Bronchial epithelial cell (primary cell): ENCODE measurements around the gene ITGB7. TPM values are rescaled to one million over a fixed set of nuclear protein-coding genes. Genes with fewer than 3 reads are reported as not detected.
"Not testable (repeated sequence)": the region's sequence is repeated elsewhere in the genome, so short reads cannot be mapped to it uniquely, and the experiment has no call there.

Experiments
- DNase-seq: peaks from one replicate; pipeline ENCODE4 v3.0.0-alpha.2; 2010; ENCODE audit warnings: low read depth
- FAIRE-seq: peaks from 2 replicates; lab custom pipeline; 2011; peaks lifted over from hg19 to GRCh38; lab: Jason Lieb, UNC
- H3K27me3 ChIP-seq: 2 replicates; pipeline ENCODE4 v1.5.1; 2011; ENCODE audit warnings: low read length; ENCODE audit not compliant: control insufficient read depth, insufficient read depth
- H3K36me3 ChIP-seq: 2 replicates; pipeline ENCODE4 v1.5.1; 2011; ENCODE audit warnings: low read length; ENCODE audit not compliant: control insufficient read depth, insufficient read depth
- H3K4me3 ChIP-seq: 2 replicates; pipeline ENCODE4 v1.5.1; 2011; ENCODE audit warnings: mild to moderate bottlenecking, low read depth, low read length, control low read depth
- total RNA-seq: library from RNA; depleted of rRNA; stranded (reverse); fragments of >200 nt; gene quantifications from 2 replicates; pipeline ENCODE4 v1.2.1, GENCODE V29; 2014
- TF ChIP-seq, protein P1 (sequence below): IDR thresholded peaks from 2 replicates; pipeline ENCODE4 v1.5.1; 2011; ENCODE audit warnings: mild to moderate bottlenecking, moderate library complexity, low read length, control low read depth, inconsistent platforms; ENCODE audit not compliant: insufficient read depth, severe bottlenecking

ITGB7 gene
- total RNA-seq, 1 donor from 2014 or later: 8.4 TPM

- TF ChIP-seq, protein P1, sequence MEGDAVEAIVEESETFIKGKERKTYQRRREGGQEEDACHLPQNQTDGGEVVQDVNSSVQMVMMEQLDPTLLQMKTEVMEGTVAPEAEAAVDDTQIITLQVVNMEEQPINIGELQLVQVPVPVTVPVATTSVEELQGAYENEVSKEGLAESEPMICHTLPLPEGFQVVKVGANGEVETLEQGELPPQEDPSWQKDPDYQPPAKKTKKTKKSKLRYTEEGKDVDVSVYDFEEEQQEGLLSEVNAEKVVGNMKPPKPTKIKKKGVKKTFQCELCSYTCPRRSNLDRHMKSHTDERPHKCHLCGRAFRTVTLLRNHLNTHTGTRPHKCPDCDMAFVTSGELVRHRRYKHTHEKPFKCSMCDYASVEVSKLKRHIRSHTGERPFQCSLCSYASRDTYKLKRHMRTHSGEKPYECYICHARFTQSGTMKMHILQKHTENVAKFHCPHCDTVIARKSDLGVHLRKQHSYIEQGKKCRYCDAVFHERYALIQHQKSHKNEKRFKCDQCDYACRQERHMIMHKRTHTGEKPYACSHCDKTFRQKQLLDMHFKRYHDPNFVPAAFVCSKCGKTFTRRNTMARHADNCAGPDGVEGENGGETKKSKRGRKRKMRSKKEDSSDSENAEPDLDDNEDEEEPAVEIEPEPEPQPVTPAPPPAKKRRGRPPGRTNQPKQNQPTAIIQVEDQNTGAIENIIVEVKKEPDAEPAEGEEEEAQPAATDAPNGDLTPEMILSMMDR: no peak
- peaks cover 16% of the 10 kb centered on the region for H3K36me3 ChIP-seq
- FAIRE-seq (no peak), DNase-seq (peak; percentile 93)
- no peaks in the 10 kb centered on the region for H3K27me3 ChIP-seq
- H3K4me3 ChIP-seq: peak within 1 kb of the TSS; percentile 70
Measured at GRCh38 chr12:53180220-53180930, 26.7 kb downstream of the ITGB7 start, which contains the start of the genes CSAD and ZNF740. TSS of gene CSAD (minus strand) at chr12:53180925. CDS start at chr12:53173470, 7,455 bp downstream. TSS of gene ZNF740 (plus strand) at chr12:53180722. CDS start at chr12:53181984, 1,262 bp downstream.

DNA sequence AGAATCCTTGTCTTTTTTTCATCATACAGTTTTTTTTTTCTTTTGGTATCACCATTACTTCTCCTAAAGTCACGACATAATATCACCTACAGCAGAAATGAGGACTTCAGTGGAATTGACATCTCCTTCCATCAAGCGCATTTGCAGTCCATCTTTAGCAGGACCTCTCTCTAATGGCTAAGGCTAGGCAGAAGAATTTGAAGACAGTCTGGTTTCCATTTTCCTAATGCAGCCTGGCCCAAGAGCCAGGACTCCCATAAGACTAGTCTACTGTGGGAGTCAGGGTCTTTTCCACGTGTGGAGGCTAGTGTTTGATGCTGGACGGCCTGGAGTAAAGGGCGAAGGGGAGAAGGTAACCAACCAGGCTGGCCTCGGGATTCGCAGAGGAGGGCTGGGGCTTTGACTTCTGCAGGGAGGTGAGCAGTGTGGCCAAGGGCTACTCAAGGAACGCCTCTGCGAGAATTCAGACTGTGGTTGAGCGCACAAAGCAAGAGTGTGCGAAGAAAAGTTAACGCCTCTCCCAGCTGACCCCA lies 27.3 kb downstream of the ITGB7 start:
- Histone ChIP-seq H3K4me3 (peak overlapping the region; percentile 70), H3K36me3 (peaks cover 14% of the 10 kb centered on the region), H3K27me3 (no peaks in the 10 kb centered on the region)
- FAIRE-seq: no peak
- DNase-seq: no peak
- TF ChIP-seq, protein P1: no peak

DNA sequence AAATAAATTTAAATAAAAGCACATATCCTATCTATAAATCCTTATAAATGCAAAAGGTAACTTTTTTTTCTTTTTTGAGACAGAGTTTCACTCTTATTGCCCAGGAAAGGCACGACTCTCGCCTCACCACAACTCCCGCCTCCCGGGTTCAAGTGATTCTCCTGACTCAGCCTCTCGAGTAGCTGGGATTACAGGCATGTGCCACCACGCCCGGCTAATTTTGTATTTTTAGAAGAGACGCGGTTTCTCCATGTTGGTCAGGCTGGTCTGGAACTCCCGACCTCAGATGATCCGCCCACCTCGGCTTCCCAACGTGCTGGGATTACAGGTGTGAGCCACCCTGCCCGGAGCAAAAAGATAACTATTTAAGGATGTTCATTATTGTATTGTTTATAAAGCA lies 28.2 kb downstream of the ITGB7 start:
- peaks cover 13% of the 10 kb centered on the region for H3K36me3 ChIP-seq
- not testable (repeated sequence) for H3K27me3 ChIP-seq, FAIRE-seq, H3K4me3 ChIP-seq, DNase-seq

DNA sequence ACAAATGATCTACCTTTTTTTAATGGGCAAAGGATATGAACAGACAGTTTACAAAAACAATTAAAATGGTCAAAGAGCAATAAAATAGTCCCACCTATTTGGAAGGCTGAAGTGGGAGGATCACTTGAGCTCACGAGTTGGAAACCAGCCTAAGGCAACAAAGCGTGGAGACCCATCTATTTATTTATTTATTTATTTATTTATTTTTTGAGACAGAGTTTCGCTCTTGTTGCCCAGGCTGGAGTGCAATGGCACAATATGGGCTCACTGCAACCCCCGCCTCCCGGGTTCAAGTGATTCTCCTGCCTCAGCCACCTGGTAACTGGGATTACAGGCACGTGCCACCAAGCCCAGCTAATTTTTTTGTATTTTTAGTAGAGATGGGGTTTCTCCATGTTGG lies 29.6 kb downstream of the ITGB7 start:
- H3K36me3 ChIP-seq, H3K27me3 ChIP-seq, H3K4me3 ChIP-seq, DNase-seq, FAIRE-seq: not testable (repeated sequence)

DNA sequence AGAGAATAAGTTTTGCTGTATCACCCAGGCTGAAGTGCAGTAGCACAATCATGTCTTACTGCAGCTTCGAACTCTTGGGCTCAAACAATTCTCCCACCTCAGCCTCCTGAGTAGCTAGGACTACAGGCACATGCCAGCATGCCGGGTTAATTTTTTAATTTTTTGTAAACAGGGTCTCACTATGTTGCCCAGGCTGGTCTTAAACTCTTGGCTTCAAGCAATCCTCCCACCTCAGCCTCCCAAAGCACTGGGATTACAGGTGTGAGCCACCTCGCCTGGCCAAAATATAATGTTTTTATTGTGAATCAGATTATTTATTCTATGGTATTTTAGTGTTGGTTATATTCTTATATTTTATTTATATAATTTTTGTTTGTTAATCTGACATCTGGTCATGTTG lies 30.3 kb downstream of the ITGB7 start:
- H3K27me3 ChIP-seq: no peaks in the 10 kb centered on the region
- DNase-seq: no peak
- FAIRE-seq: no peak
- TF ChIP-seq, protein P1: no peak
- no peak overlapping the region for H3K4me3 ChIP-seq
- peaks cover under 1% of the 10 kb centered on the region for H3K36me3 ChIP-seq

- DNase-seq (peak; percentile 33), FAIRE-seq (no peak)
- peaks cover 7% of the 10 kb centered on the region for H3K36me3 ChIP-seq
- H3K27me3 ChIP-seq: no peaks in the 10 kb centered on the region
- no peak overlapping the region for H3K4me3 ChIP-seq
- TF ChIP-seq, protein P1: peak; percentile 37
Measured at GRCh38 chr12:53174881-53175491, 32.1 kb downstream of the ITGB7 start.
